Keratinocyte (primary cell): ENCODE data around the gene ADGRD1. TPM values are rescaled to one million over a fixed set of nuclear protein-coding genes. Genes with fewer than 3 reads are reported as not detected.

ENCODE experiments used
- DNase-seq: peaks from one replicate; pipeline ENCODE4 v3.0.0-alpha.2; 2011; ENCODE audit warnings: low read depth, missing footprints, low spot score
- FAIRE-seq: peaks from 2 replicates; lab custom pipeline; 2011; peaks lifted over from hg19 to GRCh38; lab: Jason Lieb, UNC
- H2AFZ ChIP-seq: 2 replicates; pipeline ENCODE4 v1.6.0; 2012; ENCODE audit warnings: low read length, control low read depth, inconsistent platforms; ENCODE audit not compliant: control insufficient read depth
- H3K27ac ChIP-seq: 2 replicates; pipeline ENCODE4 v1.5.1; 2011; ENCODE audit warnings: low read length; ENCODE audit not compliant: control insufficient read depth, insufficient read depth
- H3K27me3 ChIP-seq: 3 replicates; pipeline ENCODE4 v1.6.0; 2011; ENCODE audit warnings: low read length; ENCODE audit not compliant: control insufficient read depth, insufficient read depth; ENCODE audit errors: extremely low read depth
- H3K36me3 ChIP-seq, 2 experiments: 2 replicates in 1 of 2; 3 replicates in 1 of 2; pipeline ENCODE4 v1.5.1; 2011; ENCODE audit warnings: low read length in 2 of 2, mild to moderate bottlenecking in 1 of 2; ENCODE audit not compliant: control insufficient read depth in 2 of 2, insufficient read depth in 2 of 2; ENCODE audit errors: extremely low read depth in 1 of 2
- H3K4me1 ChIP-seq: 3 replicates; pipeline ENCODE4 v1.5.1; 2011; ENCODE audit warnings: low read length; ENCODE audit not compliant: control insufficient read depth, insufficient read depth; ENCODE audit errors: extremely low read depth
- H3K4me2 ChIP-seq: 3 replicates; pipeline ENCODE4 v1.6.0; 2011; ENCODE audit warnings: low read depth, low read length; ENCODE audit not compliant: control insufficient read depth, insufficient read depth; ENCODE audit errors: extremely low read depth
- H3K4me3 ChIP-seq, 3 experiments: fragments of 200-600 bp in 1 of 3; sonication (generic) in 1 of 3; 2 replicates in 2 of 3; 3 replicates in 1 of 3; pipeline ENCODE4 v1.5.1; 2011 to 2016; ENCODE audit warnings: low read length in 3 of 3, mild to moderate bottlenecking in 3 of 3, control low read depth in 2 of 3, inconsistent platforms in 1 of 3, low read depth in 1 of 3, mixed read lengths in 1 of 3, mixed run types in 1 of 3, moderate library complexity in 1 of 3; ENCODE audit not compliant: control insufficient read depth in 2 of 3, insufficient read depth in 2 of 3; ENCODE audit errors: extremely low read depth in 1 of 3
- H3K79me2 ChIP-seq: 2 replicates; pipeline ENCODE4 v1.6.0; 2012; ENCODE audit warnings: low read length; ENCODE audit not compliant: control insufficient read depth, insufficient read depth
- H3K9ac ChIP-seq: 3 replicates; pipeline ENCODE4 v1.6.0; 2011; ENCODE audit warnings: low read length; ENCODE audit not compliant: control insufficient read depth, insufficient read depth; ENCODE audit errors: extremely low read depth
- H3K9me1 ChIP-seq: 3 replicates; pipeline ENCODE4 v1.6.0; 2011; ENCODE audit warnings: low read length; ENCODE audit not compliant: control insufficient read depth, insufficient read depth; ENCODE audit errors: extremely low read depth
- H3K9me3 ChIP-seq: 2 replicates; pipeline ENCODE4 v1.5.1; 2012; ENCODE audit warnings: low read depth, low read length; ENCODE audit not compliant: control insufficient read depth
- H4K20me1 ChIP-seq: 3 replicates; pipeline ENCODE4 v1.6.0; 2011; ENCODE audit warnings: low read length; ENCODE audit not compliant: control insufficient read depth, insufficient read depth; ENCODE audit errors: extremely low read depth
- CTCF ChIP-seq, 3 experiments: IDR thresholded peaks in 1 of 3; conservative IDR thresholded peaks in 1 of 3; optimal IDR thresholded peaks in 1 of 3; 2 replicates in 2 of 3; 3 replicates in 1 of 3; pipeline versions ENCODE3 to v1.5.1; 2011; ENCODE audit warnings: low read length in 3 of 3, mild to moderate bottlenecking in 3 of 3, moderate library complexity in 2 of 3, control low read depth in 1 of 3, inconsistent platforms in 1 of 3; ENCODE audit not compliant: insufficient read depth in 2 of 3; ENCODE audit errors: extremely low read depth in 1 of 3
- EZH2 ChIP-seq: IDR thresholded peaks from one replicate; pipeline ENCODE4 v1.6.1; 2012; ENCODE audit warnings: inconsistent platforms, mild to moderate bottlenecking, low read length, moderate library complexity
- dilution Hi-C: fragments of 300-500 bp; cut with MboI; formaldehyde crosslinking; loops from one replicate; pipeline ENCODE4 v1.7.0; 2020; ENCODE audit warnings: low sequenced_read_pairs; ENCODE audit not compliant: extremely low pct_ligation_motif_present
- polyA plus RNA-seq, 5 experiments: library from polyadenylated mRNA; depleted of rRNA in 3 of 5; stranded (reverse) in 3 of 5; stranded (forward) in 1 of 5; unstranded in 1 of 5; fragments of >200 nt; gene quantifications; 1 replicate in 1 of 5; 2 replicates in 3 of 5; 3 replicates in 1 of 5; pipeline versions ENCODE4 v1.2.1 to v1.2.3, GENCODE V29; 2011 to 2012; ENCODE audit warnings: missing spikeins in 2 of 5, low read depth in 1 of 5, low replicate concordance in 1 of 5

ADGRD1 gene
- polyA plus RNA-seq, 1 donor (not counting 4 experiments of a cell fraction or from before 2014, with no cell fraction given), result not detected

DNA sequence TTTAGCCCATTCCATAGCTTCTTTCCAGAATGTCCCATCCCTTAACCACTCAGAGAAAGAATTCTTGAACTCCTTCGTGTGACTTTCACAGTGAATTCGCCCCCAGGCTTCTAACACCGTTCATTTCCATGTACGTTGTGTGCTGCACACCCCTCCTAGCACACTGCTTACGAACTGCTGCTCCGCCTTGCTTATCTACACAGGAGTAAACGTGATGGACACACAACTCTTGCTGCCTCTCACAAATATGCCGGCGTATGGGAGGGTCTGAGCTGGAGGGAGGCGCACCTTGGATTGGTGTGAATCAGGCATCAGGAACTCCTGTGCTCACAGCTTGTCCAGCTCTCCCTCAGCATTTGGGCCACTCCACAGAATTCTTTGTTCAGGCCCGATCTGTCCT, 3.9 kb upstream of the ADGRD1 start:
- H3K4me2 ChIP-seq, result no peak overlapping the region
- no peaks in the 10 kb centered on the region for H3K9me3 ChIP-seq
- dilution Hi-C loops, result no loop called here
- H3K79me2 ChIP-seq, result no peaks in the 10 kb centered on the region
- no peaks in the 10 kb centered on the region for H3K36me3 ChIP-seq
- H3K4me3 ChIP-seq, result no peak overlapping the region
- no peak overlapping the region for H2AFZ ChIP-seq
- no peaks in the 10 kb centered on the region for H4K20me1 ChIP-seq
- H3K27ac ChIP-seq, result no peak overlapping the region
- peaks cover 11% of the 10 kb centered on the region for H3K27me3 ChIP-seq
- DNase-seq (no peak), FAIRE-seq (no peak)
- no peaks in the 10 kb centered on the region for H3K4me1 ChIP-seq
- no peak overlapping the region for H3K9ac ChIP-seq
- no peaks in the 10 kb centered on the region for H3K9me1 ChIP-seq
- no peak for TF ChIP-seq EZH2
- no peak for TF ChIP-seq CTCF (optimal IDR thresholded peaks at IDR 0.05 in 1 of 3, IDR thresholded peaks at IDR 0.05 in 1 of 3, conservative IDR thresholded peaks at IDR 0.05 in 1 of 3; ENCODE audit: extremely low read depth in 1 of 3, insufficient read depth in 2 of 3, low read length in 3 of 3)

DNA sequence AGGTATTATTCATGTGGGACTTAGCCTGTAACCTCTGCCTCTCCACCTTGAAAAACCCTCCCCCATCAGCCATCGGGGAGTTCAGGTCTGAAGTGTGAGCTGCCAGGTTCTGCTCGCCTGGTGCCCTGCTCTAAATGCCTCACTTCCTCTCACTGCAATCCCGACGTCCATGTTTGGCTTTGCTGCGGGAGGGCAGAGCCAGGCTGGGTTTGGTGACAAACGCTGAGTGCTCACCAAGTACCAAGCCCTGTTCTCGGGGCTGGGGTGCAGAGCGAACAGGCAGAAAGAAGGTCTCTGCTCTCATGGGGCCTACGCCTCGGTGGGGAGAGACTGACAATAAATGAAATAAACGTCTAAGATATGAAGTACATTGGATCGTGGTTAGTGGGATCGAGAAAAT, 2.1 kb upstream of the ADGRD1 start:
- FAIRE-seq, result no peak
- Histone ChIP-seq H3K4me2 (no peak overlapping the region), H2AFZ (no peak overlapping the region), H3K36me3 (no peaks in the 10 kb centered on the region), H3K9me1 (no peaks in the 10 kb centered on the region), H4K20me1 (no peaks in the 10 kb centered on the region), H3K27me3 (peaks cover 11% of the 10 kb centered on the region), H3K27ac (no peak overlapping the region), H3K9me3 (no peaks in the 10 kb centered on the region), H3K4me1 (no peaks in the 10 kb centered on the region), H3K4me3 (no peak overlapping the region), H3K79me2 (no peaks in the 10 kb centered on the region), H3K9ac (no peak overlapping the region)
- no peak for DNase-seq
- TF ChIP-seq EZH2 (no peak), CTCF (optimal IDR thresholded peaks at IDR 0.05 in 1 of 3, IDR thresholded peaks at IDR 0.05 in 1 of 3, conservative IDR thresholded peaks at IDR 0.05 in 1 of 3; ENCODE audit: extremely low read depth in 1 of 3, insufficient read depth in 2 of 3, low read length in 3 of 3) (no peak)
- dilution Hi-C loops, result no loop called here
